ENCODE data around the gene FGFR3. TPM values are rescaled to one million over a fixed set of nuclear protein-coding genes. Genes with fewer than 3 reads are reported as not detected.
"Not testable (repeated sequence)": the region's sequence is repeated elsewhere in the genome, so short reads cannot be mapped to it uniquely, and the experiment has no call there.

The FGFR3 gene
- polyA plus RNA-seq, 1 experiment = 0.06 TPM

DNA sequence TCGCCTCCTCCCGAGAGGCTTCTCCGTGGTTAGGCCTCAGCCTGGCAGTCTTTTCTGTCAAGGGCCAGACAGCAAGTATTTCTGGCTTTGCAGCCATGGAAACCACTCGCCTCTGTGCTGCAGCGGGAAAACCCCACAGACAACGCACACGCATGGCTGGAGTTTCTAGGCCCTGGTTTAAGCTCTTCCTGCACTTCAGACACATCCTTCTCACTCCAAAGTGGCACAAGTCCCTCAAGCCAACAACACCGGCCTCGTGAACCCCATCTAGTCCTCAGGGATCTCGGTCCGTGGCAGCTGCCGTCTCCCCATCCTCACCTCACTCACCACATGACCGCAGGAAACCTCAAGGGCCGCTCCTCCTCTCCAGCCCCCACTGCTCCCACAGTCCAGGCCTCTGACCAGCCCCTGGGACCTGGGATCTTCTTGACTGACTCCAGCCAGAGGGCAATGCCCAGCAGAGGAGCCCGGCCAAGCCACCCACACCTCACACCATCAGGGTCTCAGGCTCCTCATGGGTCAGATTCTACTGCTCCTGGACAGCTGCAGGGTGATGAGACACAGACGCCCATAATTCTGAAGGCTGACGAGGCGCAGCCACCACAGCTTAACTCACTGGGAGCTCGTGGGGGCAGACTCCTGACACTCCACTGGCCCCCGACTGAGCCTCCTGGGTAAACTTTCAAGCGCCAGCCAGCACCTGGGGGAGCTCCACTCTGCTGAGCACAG lies 41.1 kb downstream of the FGFR3 start:
- no peaks in the 10 kb centered on the region for H3K9me3 ChIP-seq (ENCODE audit: control insufficient read depth, insufficient read depth, low read length)
- H3K27ac ChIP-seq (ENCODE audit: low read depth, low read length) = no peak overlapping the region
- CTCF ChIA-PET = interaction anchor here (0.5 to 1.1 kb wide), 4 partner anchors 65 to 110 kb away, joined by 3 to 6 read pairs (median 4); no protein-coding TSS in a partner anchor
- H3K4me3 ChIP-seq (ENCODE audit: low read depth, low read length) = no peak overlapping the region
- TF ChIP-seq, protein P1, sequence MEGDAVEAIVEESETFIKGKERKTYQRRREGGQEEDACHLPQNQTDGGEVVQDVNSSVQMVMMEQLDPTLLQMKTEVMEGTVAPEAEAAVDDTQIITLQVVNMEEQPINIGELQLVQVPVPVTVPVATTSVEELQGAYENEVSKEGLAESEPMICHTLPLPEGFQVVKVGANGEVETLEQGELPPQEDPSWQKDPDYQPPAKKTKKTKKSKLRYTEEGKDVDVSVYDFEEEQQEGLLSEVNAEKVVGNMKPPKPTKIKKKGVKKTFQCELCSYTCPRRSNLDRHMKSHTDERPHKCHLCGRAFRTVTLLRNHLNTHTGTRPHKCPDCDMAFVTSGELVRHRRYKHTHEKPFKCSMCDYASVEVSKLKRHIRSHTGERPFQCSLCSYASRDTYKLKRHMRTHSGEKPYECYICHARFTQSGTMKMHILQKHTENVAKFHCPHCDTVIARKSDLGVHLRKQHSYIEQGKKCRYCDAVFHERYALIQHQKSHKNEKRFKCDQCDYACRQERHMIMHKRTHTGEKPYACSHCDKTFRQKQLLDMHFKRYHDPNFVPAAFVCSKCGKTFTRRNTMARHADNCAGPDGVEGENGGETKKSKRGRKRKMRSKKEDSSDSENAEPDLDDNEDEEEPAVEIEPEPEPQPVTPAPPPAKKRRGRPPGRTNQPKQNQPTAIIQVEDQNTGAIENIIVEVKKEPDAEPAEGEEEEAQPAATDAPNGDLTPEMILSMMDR (IDR thresholded peaks at IDR 0.05; ENCODE audit: low read depth, low read length) = no peak
- H3K27me3 ChIP-seq (ENCODE audit: control insufficient read depth, insufficient read depth, low read length) = no peaks in the 10 kb centered on the region
- POLR2A ChIA-PET = no interaction called here
- DNase-seq (ENCODE audit: low read depth, low spot score) = no peak

DNA sequence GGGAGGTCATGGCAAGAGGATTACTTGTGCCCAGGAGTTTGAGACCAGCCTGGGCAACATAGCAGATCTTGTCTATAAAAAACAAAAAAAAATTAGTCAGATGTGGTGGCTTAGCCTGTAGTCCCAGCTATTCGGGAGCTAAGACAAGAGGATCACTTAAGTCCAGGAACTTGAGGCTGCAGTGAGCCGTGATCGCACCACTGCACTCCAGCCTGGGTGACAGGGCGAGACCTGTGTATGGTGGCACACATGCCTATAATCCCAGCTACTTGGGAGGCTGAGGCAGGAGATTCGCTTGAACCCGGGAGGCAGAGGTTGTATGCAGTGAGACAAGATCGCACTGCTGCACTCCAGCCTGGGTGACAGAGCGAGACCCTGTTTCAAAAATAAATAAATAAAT lies 42.7 kb downstream of the FGFR3 start:
- POLR2A ChIA-PET; DNase-seq (ENCODE audit: low read depth, low spot score); H3K9me3 ChIP-seq (ENCODE audit: control insufficient read depth, insufficient read depth, low read length); CTCF ChIA-PET; H3K27ac ChIP-seq (ENCODE audit: low read depth, low read length); H3K27me3 ChIP-seq (ENCODE audit: control insufficient read depth, insufficient read depth, low read length); H3K4me3 ChIP-seq (ENCODE audit: low read depth, low read length): not testable (repeated sequence)

DNA sequence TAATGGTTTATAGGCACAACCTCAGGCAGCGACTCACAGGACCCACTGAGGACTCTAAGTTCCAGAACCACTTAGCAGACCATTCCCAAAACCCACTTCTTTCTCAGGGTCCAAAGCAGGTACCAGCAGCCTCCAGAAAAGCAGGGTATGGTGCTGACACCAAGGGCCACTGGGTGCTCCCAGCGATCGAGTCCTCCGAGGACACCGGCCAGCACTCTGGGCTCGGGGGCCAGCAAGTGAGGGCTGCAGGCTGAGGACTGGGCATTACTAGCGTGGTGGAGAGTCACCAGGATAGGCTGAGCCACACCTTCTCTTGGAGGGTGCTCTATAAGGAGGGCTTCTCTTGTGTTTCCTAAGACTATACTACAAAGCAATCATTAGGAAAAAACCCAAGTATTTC lies 43.6 kb downstream of the FGFR3 start:
- TF ChIP-seq, protein P1 (IDR thresholded peaks at IDR 0.05; ENCODE audit: low read depth, low read length) = no peak

DNA sequence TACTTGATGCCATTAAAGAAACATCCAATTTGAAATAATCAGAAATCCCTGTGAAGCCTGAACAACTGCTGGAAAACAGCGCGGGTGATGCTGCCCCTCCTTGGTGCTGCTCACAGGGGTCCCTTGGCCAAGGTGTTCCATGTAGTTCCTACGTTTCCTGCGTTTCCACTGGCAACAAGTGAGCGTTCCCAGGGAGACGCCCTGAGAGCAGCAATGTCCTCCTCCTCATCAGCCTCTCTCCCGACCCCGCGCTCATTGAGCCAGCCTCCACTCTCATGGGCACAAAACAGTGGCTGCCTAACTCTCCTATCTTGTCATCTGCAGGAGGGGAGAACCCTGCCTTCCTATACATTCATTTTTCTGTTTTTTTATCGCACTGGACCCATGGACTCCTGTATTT lies 44.0 kb downstream of the FGFR3 start:
- H3K4me3 ChIP-seq (ENCODE audit: low read depth, low read length) = no peak overlapping the region
- no peak for DNase-seq (ENCODE audit: low read depth, low spot score)
- H3K27ac ChIP-seq (ENCODE audit: low read depth, low read length) = no peak overlapping the region
- TF ChIP-seq, protein P1 (IDR thresholded peaks at IDR 0.05; ENCODE audit: low read depth, low read length) = no peak
- no peaks in the 10 kb centered on the region for H3K9me3 ChIP-seq (ENCODE audit: control insufficient read depth, insufficient read depth, low read length)
- no peaks in the 10 kb centered on the region for H3K27me3 ChIP-seq (ENCODE audit: control insufficient read depth, insufficient read depth, low read length)
- CTCF ChIA-PET = no interaction called here
- POLR2A ChIA-PET = no interaction called here

More for the DNA sequence above, 43.6 kb downstream of the FGFR3 start:
- ChIA-PET POLR2A (no interaction called here), CTCF (no interaction called here)
- Histone ChIP-seq H3K4me3 (ENCODE audit: low read depth, low read length) (no peak overlapping the region), H3K27me3 (ENCODE audit: control insufficient read depth, insufficient read depth, low read length) (no peaks in the 10 kb centered on the region), H3K9me3 (ENCODE audit: control insufficient read depth, insufficient read depth, low read length) (no peaks in the 10 kb centered on the region), H3K27ac (ENCODE audit: low read depth, low read length) (no peak overlapping the region)
- no peak for DNase-seq (ENCODE audit: low read depth, low spot score)

DNA sequence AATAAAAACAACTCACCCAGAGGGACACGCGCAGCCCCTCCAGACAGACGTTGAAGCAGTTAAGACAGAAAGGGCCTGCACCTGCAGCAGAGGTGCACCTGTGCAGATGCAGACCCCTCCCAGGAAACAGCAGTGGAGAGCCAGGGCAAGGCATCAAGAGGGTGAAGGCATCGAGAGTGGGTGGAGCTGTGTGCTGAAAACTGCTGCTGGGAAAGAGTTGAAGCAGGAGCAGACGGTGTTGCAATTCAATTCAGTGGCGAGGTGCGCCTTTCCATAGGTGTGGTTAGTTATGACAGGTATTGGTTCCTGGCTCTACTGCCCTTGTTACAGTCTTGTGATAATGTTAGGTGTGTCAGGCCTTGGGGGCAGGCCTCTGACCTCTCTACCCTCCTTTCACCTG lies 46.2 kb downstream of the FGFR3 start:
- no peaks in the 10 kb centered on the region for H3K9me3 ChIP-seq (ENCODE audit: control insufficient read depth, insufficient read depth, low read length)
- CTCF ChIA-PET = no interaction called here
- POLR2A ChIA-PET = no interaction called here
- TF ChIP-seq, protein P1 (IDR thresholded peaks at IDR 0.05; ENCODE audit: low read depth, low read length) = no peak
- H3K27ac ChIP-seq (ENCODE audit: low read depth, low read length) = no peak overlapping the region
- H3K4me3 ChIP-seq (ENCODE audit: low read depth, low read length) = no peak overlapping the region
- no peaks in the 10 kb centered on the region for H3K27me3 ChIP-seq (ENCODE audit: control insufficient read depth, insufficient read depth, low read length)
- DNase-seq (ENCODE audit: low read depth, low spot score) = no peak

All from AG04450 (cell line).